Keratinocyte (primary cell): ENCODE data around the gene ACVR1B. TPM values are rescaled to one million over a fixed set of nuclear protein-coding genes. Genes with fewer than 3 reads are reported as not detected.

Experiments
- DNase-seq: peaks from one replicate; pipeline ENCODE4 v3.0.0-alpha.2; 2011; ENCODE audit warnings: low read depth, missing footprints, low spot score
- FAIRE-seq: peaks from 2 replicates; lab custom pipeline; 2011; peaks lifted over from hg19 to GRCh38; lab: Jason Lieb, UNC
- H2AFZ ChIP-seq: 2 replicates; pipeline ENCODE4 v1.6.0; 2012; ENCODE audit warnings: low read length, control low read depth, inconsistent platforms; ENCODE audit not compliant: control insufficient read depth
- H3K27ac ChIP-seq: 2 replicates; pipeline ENCODE4 v1.5.1; 2011; ENCODE audit warnings: low read length; ENCODE audit not compliant: control insufficient read depth, insufficient read depth
- H3K27me3 ChIP-seq: 3 replicates; pipeline ENCODE4 v1.6.0; 2011; ENCODE audit warnings: low read length; ENCODE audit not compliant: control insufficient read depth, insufficient read depth; ENCODE audit errors: extremely low read depth
- H3K36me3 ChIP-seq, 2 experiments: 2 replicates in 1 of 2; 3 replicates in 1 of 2; pipeline ENCODE4 v1.5.1; 2011; ENCODE audit warnings: low read length in 2 of 2, mild to moderate bottlenecking in 1 of 2; ENCODE audit not compliant: control insufficient read depth in 2 of 2, insufficient read depth in 2 of 2; ENCODE audit errors: extremely low read depth in 1 of 2
- H3K4me1 ChIP-seq: 3 replicates; pipeline ENCODE4 v1.5.1; 2011; ENCODE audit warnings: low read length; ENCODE audit not compliant: control insufficient read depth, insufficient read depth; ENCODE audit errors: extremely low read depth
- H3K4me2 ChIP-seq: 3 replicates; pipeline ENCODE4 v1.6.0; 2011; ENCODE audit warnings: low read depth, low read length; ENCODE audit not compliant: control insufficient read depth, insufficient read depth; ENCODE audit errors: extremely low read depth
- H3K4me3 ChIP-seq, 3 experiments: fragments of 200-600 bp in 1 of 3; sonication (generic) in 1 of 3; 2 replicates in 2 of 3; 3 replicates in 1 of 3; pipeline ENCODE4 v1.5.1; 2011 to 2016; ENCODE audit warnings: low read length in 3 of 3, mild to moderate bottlenecking in 3 of 3, control low read depth in 2 of 3, inconsistent platforms in 1 of 3, low read depth in 1 of 3, mixed read lengths in 1 of 3, mixed run types in 1 of 3, moderate library complexity in 1 of 3; ENCODE audit not compliant: control insufficient read depth in 2 of 3, insufficient read depth in 2 of 3; ENCODE audit errors: extremely low read depth in 1 of 3
- H3K79me2 ChIP-seq: 2 replicates; pipeline ENCODE4 v1.6.0; 2012; ENCODE audit warnings: low read length; ENCODE audit not compliant: control insufficient read depth, insufficient read depth
- H3K9ac ChIP-seq: 3 replicates; pipeline ENCODE4 v1.6.0; 2011; ENCODE audit warnings: low read length; ENCODE audit not compliant: control insufficient read depth, insufficient read depth; ENCODE audit errors: extremely low read depth
- H3K9me1 ChIP-seq: 3 replicates; pipeline ENCODE4 v1.6.0; 2011; ENCODE audit warnings: low read length; ENCODE audit not compliant: control insufficient read depth, insufficient read depth; ENCODE audit errors: extremely low read depth
- H3K9me3 ChIP-seq: 2 replicates; pipeline ENCODE4 v1.5.1; 2012; ENCODE audit warnings: low read depth, low read length; ENCODE audit not compliant: control insufficient read depth
- H4K20me1 ChIP-seq: 3 replicates; pipeline ENCODE4 v1.6.0; 2011; ENCODE audit warnings: low read length; ENCODE audit not compliant: control insufficient read depth, insufficient read depth; ENCODE audit errors: extremely low read depth
- EZH2 ChIP-seq: IDR thresholded peaks from one replicate; pipeline ENCODE4 v1.6.1; 2012; ENCODE audit warnings: inconsistent platforms, mild to moderate bottlenecking, low read length, moderate library complexity
- dilution Hi-C: fragments of 300-500 bp; cut with MboI; formaldehyde crosslinking; loops from one replicate; pipeline ENCODE4 v1.7.0; 2020; ENCODE audit warnings: low sequenced_read_pairs; ENCODE audit not compliant: extremely low pct_ligation_motif_present
- polyA plus RNA-seq, 5 experiments: library from polyadenylated mRNA; depleted of rRNA in 3 of 5; stranded (reverse) in 3 of 5; stranded (forward) in 1 of 5; unstranded in 1 of 5; fragments of >200 nt; gene quantifications; 1 replicate in 1 of 5; 2 replicates in 3 of 5; 3 replicates in 1 of 5; pipeline versions ENCODE4 v1.2.1 to v1.2.3, GENCODE V29; 2011 to 2012; ENCODE audit warnings: missing spikeins in 2 of 5, low read depth in 1 of 5, low replicate concordance in 1 of 5
- TF ChIP-seq, protein P1 (sequence below), 3 experiments: IDR thresholded peaks in 1 of 3; conservative IDR thresholded peaks in 1 of 3; optimal IDR thresholded peaks in 1 of 3; 2 replicates in 2 of 3; 3 replicates in 1 of 3; pipeline versions ENCODE3 to v1.5.1; 2011; ENCODE audit warnings: low read length in 3 of 3, mild to moderate bottlenecking in 3 of 3, moderate library complexity in 2 of 3, control low read depth in 1 of 3, inconsistent platforms in 1 of 3; ENCODE audit not compliant: insufficient read depth in 2 of 3; ENCODE audit errors: extremely low read depth in 1 of 3

The ACVR1B gene
- polyA plus RNA-seq, 1 donor (not counting 4 experiments of a cell fraction or from before 2014, with no cell fraction given) = 12.7 TPM

DNA sequence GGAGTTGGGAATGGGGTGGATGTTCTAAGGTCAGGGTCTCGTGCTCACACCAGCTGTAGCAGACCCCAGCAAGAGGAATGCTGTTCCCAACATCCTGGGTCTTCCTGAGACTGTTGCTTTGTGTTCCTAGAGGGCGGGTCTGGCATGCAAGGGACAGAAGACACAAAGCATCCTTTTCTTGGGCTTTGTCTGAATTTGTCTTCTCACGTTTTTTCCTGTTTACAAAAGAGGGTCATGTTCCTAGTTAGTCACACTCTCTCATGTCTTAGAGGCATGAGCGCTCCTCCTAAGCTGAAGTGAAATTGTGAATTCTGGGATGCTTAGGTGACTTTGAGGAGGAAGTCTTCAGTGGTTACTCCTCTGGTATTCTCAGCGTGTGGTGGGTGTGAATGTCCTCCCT lies 45.6 kb downstream of the ACVR1B start:
- no peak for FAIRE-seq
- Histone ChIP-seq H3K27me3 (no peaks in the 10 kb centered on the region), H3K4me1 (no peaks in the 10 kb centered on the region), H3K4me3 (no peak overlapping the region), H2AFZ (no peak overlapping the region), H3K9me1 (no peaks in the 10 kb centered on the region), H3K9ac (no peak overlapping the region), H3K4me2 (no peak overlapping the region), H3K79me2 (no peaks in the 10 kb centered on the region), H3K36me3 (peaks cover 14 to 24% of the 10 kb centered on the region in 2 experiments), H4K20me1 (no peaks in the 10 kb centered on the region), H3K27ac (no peak overlapping the region), H3K9me3 (no peaks in the 10 kb centered on the region)
- TF ChIP-seq, protein P1, sequence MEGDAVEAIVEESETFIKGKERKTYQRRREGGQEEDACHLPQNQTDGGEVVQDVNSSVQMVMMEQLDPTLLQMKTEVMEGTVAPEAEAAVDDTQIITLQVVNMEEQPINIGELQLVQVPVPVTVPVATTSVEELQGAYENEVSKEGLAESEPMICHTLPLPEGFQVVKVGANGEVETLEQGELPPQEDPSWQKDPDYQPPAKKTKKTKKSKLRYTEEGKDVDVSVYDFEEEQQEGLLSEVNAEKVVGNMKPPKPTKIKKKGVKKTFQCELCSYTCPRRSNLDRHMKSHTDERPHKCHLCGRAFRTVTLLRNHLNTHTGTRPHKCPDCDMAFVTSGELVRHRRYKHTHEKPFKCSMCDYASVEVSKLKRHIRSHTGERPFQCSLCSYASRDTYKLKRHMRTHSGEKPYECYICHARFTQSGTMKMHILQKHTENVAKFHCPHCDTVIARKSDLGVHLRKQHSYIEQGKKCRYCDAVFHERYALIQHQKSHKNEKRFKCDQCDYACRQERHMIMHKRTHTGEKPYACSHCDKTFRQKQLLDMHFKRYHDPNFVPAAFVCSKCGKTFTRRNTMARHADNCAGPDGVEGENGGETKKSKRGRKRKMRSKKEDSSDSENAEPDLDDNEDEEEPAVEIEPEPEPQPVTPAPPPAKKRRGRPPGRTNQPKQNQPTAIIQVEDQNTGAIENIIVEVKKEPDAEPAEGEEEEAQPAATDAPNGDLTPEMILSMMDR (optimal IDR thresholded peaks at IDR 0.05 in 1 of 3, IDR thresholded peaks at IDR 0.05 in 1 of 3, conservative IDR thresholded peaks at IDR 0.05 in 1 of 3; ENCODE audit: extremely low read depth in 1 of 3, insufficient read depth in 2 of 3, low read length in 3 of 3) = no peak
- no peak for TF ChIP-seq EZH2
- dilution Hi-C loops = no loop called here
- DNase-seq = no peak

DNA sequence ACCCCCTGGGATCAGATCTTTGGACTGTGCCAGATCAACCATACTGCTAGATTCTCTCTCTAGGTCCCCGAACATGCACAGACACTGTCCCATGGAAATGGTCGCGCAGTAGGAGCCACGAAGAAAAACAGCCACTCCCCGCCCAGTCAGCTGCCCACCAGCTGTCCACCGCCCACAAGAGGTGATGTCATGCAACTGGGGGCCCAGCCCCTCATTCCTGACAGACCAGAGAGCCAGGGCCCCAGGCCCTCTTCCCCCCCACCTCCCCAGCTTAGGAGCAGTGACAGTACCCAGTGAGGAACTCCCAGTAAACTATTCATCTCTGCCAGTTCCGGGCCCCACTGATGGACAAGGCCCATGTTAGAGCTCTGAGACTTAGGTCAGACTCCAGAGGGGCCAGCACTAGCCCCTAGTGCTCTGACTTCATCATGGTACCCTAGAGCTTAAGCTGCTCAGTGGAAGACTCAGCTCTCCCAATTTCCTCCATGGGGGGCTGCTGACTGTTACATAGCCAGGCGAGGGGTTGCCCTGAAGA lies 51.6 kb downstream of the ACVR1B start:
- dilution Hi-C loops = no loop called here

More for the DNA sequence above, 51.6 kb downstream of the ACVR1B start:
- no peaks in the 10 kb centered on the region for H3K9me1 ChIP-seq
- H3K9ac ChIP-seq = no peak overlapping the region
- H3K4me3 ChIP-seq = no peak overlapping the region
- FAIRE-seq (no peak), DNase-seq (no peak)
- H3K4me2 ChIP-seq = no peak overlapping the region
- H3K27me3 ChIP-seq = peaks cover 28% of the 10 kb centered on the region
- no peaks in the 10 kb centered on the region for H3K9me3 ChIP-seq
- H3K36me3 ChIP-seq = no peaks in the 10 kb centered on the region
- peaks cover 3% of the 10 kb centered on the region for H3K4me1 ChIP-seq
- H2AFZ ChIP-seq = no peak overlapping the region
- no peak for TF ChIP-seq EZH2
- TF ChIP-seq, protein P1 (optimal IDR thresholded peaks at IDR 0.05 in 1 of 3, IDR thresholded peaks at IDR 0.05 in 1 of 3, conservative IDR thresholded peaks at IDR 0.05 in 1 of 3; ENCODE audit: extremely low read depth in 1 of 3, insufficient read depth in 2 of 3, low read length in 3 of 3) = no peak
- H3K27ac ChIP-seq = no peak overlapping the region
- H3K79me2 ChIP-seq = no peaks in the 10 kb centered on the region
- H4K20me1 ChIP-seq = peaks cover 7% of the 10 kb centered on the region
